Uterus (tissue), 4 donors: ENCODE measurements around the gene SYTL2. TPM values are rescaled to one million over a fixed set of nuclear protein-coding genes. Genes with fewer than 3 reads are reported as not detected.

ENCODE experiments used
- DNase-seq, 2 donors: peaks; one replicate each; pipeline ENCODE4 v3.0.0-alpha.2; 2019 to 2020
- H3K27ac ChIP-seq, 2 donors: fragments of 200-600 bp; sonication (generic); 1 replicate in 1 of 2; 2 replicates in 1 of 2; pipeline ENCODE4 v1.5.1; 2016 to 2018
- H3K27me3 ChIP-seq, 2 donors: fragments of 200-600 bp; sonication (generic); one replicate each; pipeline ENCODE4 v1.5.1; 2018 to 2019; ENCODE audit warnings: control low read depth in 1 of 2
- H3K36me3 ChIP-seq, 2 donors: fragments of 200-600 bp; sonication (generic); one replicate each; pipeline ENCODE4 v1.5.1; 2019; ENCODE audit warnings: control low read depth in 1 of 2
- H3K4me1 ChIP-seq, 2 donors: fragments of 200-600 bp; sonication (generic); one replicate each; pipeline ENCODE4 v1.5.1; 2018 to 2019; ENCODE audit warnings: control low read depth in 1 of 2
- H3K4me3 ChIP-seq, 2 donors: fragments of 200-600 bp; sonication (generic); 1 replicate in 1 of 2; 2 replicates in 1 of 2; pipeline ENCODE4 v1.5.1; 2018 to 2019; ENCODE audit warnings: mild to moderate bottlenecking in 1 of 2
- H3K9me3 ChIP-seq, 2 donors: fragments of 200-600 bp; sonication (generic); one replicate each; pipeline ENCODE4 v1.5.1; 2019; ENCODE audit warnings: control low read depth in 1 of 2
- POLR2A ChIP-seq, 2 donors: fragments of 450-650 bp; IDR thresholded peaks; one replicate each; pipeline ENCODE4 v1.6.1; 2016; ENCODE audit warnings: antibody characterized with exemption in 2 of 2, mild to moderate bottlenecking in 1 of 2, moderate library complexity in 1 of 2
- intact Hi-C: fragments of 100-400 bp; cut with DNase I; formaldehyde crosslinking; loops from one replicate; pipeline ENCODE4 v1.15.1; 2023; ENCODE audit warnings: low total_unique reads
- total RNA-seq, 4 donors: library from RNA; depleted of rRNA in 3 of 4; stranded (reverse); fragments of >200 nt in 3 of 4; gene quantifications; one replicate each; pipeline versions ENCODE4 v1.1.0 to v1.2.4, GENCODE V29; 2014 to 2023
- TF ChIP-seq, protein P1 (sequence below), 4 experiments: fragments of 200-600 bp in 2 of 4; fragments of 450-650 bp in 2 of 4; sonication (generic) in 2 of 4; IDR thresholded peaks; one replicate each; pipeline ENCODE4 v1.5.1; 2016 to 2019; ENCODE audit warnings: antibody characterized with exemption in 4 of 4, mild to moderate bottlenecking in 2 of 4, moderate library complexity in 1 of 4
- donor health status: DM: yes; HTN: yes; CAD: no.

Gene SYTL2
- total RNA-seq, 4 donors from 2014 or later: 33.0 to 77.4 (median 39.7) TPM

DNA sequence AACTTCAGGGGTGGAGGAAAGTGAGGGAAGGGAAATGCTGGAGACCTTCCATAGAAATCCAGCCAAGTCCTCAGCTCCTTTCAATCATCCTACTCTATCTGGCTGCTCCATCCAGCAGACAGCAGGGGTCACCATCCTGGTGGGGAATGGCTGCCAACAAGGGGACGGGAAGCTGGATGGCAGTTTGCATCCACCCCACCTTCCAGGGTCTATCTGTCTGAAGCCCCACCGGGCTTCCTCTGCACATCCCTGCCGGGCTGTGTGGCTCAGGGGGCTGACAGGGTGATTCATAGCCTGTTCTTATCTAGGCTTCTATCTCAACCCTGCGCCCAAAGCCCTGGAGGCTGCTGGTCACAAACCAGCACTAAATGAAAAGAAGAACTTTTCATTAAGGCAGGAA is 1.1 kb downstream of the SYTL2 start:
- Histone ChIP-seq H3K9me3 (no peaks in the 10 kb centered on the region), H3K36me3 (no peaks in the 10 kb centered on the region), H3K27me3 (no peaks in the 10 kb centered on the region), H3K27ac (peak overlapping the region; percentile 6 to 25), H3K4me1 (peaks cover 0 to 3% of the 10 kb centered on the region in 2 donors), H3K4me3 (peak overlapping the region; percentile 58 to 72)
- intact Hi-C loops: no loop called here
- peak in 1 of 2 donors; percentile 17 for DNase-seq
- no peak for TF ChIP-seq POLR2A (IDR thresholded peaks at IDR 0.05)
- TF ChIP-seq, protein P1, sequence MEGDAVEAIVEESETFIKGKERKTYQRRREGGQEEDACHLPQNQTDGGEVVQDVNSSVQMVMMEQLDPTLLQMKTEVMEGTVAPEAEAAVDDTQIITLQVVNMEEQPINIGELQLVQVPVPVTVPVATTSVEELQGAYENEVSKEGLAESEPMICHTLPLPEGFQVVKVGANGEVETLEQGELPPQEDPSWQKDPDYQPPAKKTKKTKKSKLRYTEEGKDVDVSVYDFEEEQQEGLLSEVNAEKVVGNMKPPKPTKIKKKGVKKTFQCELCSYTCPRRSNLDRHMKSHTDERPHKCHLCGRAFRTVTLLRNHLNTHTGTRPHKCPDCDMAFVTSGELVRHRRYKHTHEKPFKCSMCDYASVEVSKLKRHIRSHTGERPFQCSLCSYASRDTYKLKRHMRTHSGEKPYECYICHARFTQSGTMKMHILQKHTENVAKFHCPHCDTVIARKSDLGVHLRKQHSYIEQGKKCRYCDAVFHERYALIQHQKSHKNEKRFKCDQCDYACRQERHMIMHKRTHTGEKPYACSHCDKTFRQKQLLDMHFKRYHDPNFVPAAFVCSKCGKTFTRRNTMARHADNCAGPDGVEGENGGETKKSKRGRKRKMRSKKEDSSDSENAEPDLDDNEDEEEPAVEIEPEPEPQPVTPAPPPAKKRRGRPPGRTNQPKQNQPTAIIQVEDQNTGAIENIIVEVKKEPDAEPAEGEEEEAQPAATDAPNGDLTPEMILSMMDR (IDR thresholded peaks at IDR 0.05): no peak

GRCh38 chr11:85809191-85809590 is 1.8 kb downstream of the SYTL2 start:
- Histone ChIP-seq H3K36me3 (no peaks in the 10 kb centered on the region), H3K9me3 (no peaks in the 10 kb centered on the region), H3K4me1 (peaks cover 0 to 3% of the 10 kb centered on the region in 2 donors), H3K27ac (no peak overlapping the region), H3K27me3 (no peaks in the 10 kb centered on the region), H3K4me3 (no peak overlapping the region)
- no peak for DNase-seq
- intact Hi-C loops: no loop called here
- no peak for TF ChIP-seq POLR2A (IDR thresholded peaks at IDR 0.05)
- TF ChIP-seq, protein P1 (IDR thresholded peaks at IDR 0.05): no peak

DNA sequence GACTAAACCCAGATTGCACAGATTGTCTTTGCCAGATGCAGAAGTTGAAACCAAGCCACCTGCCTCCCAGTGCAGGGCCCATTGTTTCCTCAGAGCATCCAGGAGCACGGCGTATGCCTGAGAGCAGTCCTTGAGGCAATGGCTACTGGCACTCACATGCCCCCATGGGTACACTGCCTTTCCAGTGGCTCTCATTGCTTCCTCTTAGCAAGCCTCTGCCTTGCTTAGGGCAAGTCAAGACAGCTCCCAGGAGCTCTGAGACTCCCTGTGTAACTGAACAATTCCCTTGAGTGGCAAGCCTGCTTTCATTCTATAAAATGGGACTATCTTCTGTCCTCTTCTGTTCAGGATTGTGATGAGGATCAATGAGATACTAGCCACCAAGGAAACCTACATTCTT is 4.1 kb downstream of the SYTL2 start:
- DNase-seq: no peak
- TF ChIP-seq, protein P1 (IDR thresholded peaks at IDR 0.05): no peak
- no peak for TF ChIP-seq POLR2A (IDR thresholded peaks at IDR 0.05)
- Histone ChIP-seq H3K27ac (no peak overlapping the region), H3K27me3 (no peaks in the 10 kb centered on the region), H3K36me3 (no peaks in the 10 kb centered on the region), H3K4me1 (peaks cover 0 to 3% of the 10 kb centered on the region in 2 donors), H3K9me3 (no peaks in the 10 kb centered on the region), H3K4me3 (no peak overlapping the region)
- intact Hi-C loops: no loop called here

GRCh38 chr11:85806016-85806415 is 4.9 kb downstream of the SYTL2 start:
- TF ChIP-seq, protein P1 (IDR thresholded peaks at IDR 0.05): no peak
- TF ChIP-seq POLR2A (IDR thresholded peaks at IDR 0.05): no peak

DNA sequence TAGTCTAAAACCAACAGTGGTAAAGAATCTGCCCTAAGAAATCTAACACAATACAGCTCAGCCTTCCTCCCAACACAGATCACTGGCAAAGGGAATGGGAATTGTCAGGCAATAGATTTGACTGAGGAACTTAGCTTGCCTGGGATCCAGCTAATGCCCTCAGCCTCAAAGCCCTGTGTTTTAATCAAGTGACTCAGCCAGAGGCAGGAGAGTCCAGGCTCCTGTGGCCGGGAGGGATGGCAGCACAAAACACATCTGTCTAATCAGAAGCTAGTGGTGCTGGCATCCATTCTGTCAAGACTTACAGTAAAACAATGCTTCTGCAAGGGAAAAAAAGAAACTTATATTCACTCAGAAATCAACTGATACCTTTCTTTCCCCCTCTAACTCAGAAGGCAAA is 5.6 kb downstream of the SYTL2 start:
- Histone ChIP-seq H3K36me3 (no peaks in the 10 kb centered on the region), H3K4me3 (no peak overlapping the region), H3K4me1 (no peaks in the 10 kb centered on the region), H3K27me3 (no peaks in the 10 kb centered on the region), H3K27ac (no peak overlapping the region), H3K9me3 (no peaks in the 10 kb centered on the region)
- TF ChIP-seq, protein P1 (IDR thresholded peaks at IDR 0.05): no peak
- TF ChIP-seq POLR2A (IDR thresholded peaks at IDR 0.05): no peak
- intact Hi-C loops: no loop called here
- DNase-seq: no peak

More at GRCh38 chr11:85806016-85806415, 4.9 kb downstream of the SYTL2 start:
- no peaks in the 10 kb centered on the region for H3K27me3 ChIP-seq
- no peak for DNase-seq
- intact Hi-C loops: no loop called here
- H3K9me3 ChIP-seq: no peaks in the 10 kb centered on the region
- no peaks in the 10 kb centered on the region for H3K36me3 ChIP-seq
- H3K27ac ChIP-seq: no peak overlapping the region
- H3K4me1 ChIP-seq: no peaks in the 10 kb centered on the region
- no peak overlapping the region for H3K4me3 ChIP-seq
